Natural killer cell (primary cell): ENCODE measurements around the gene CCDC198. TPM values are rescaled to one million over a fixed set of nuclear protein-coding genes. Genes with fewer than 3 reads are reported as not detected.

Source experiments
- ATAC-seq, 3 donors: fragments of 150-1000 bp in 2 of 3; fragments of 200-7000 bp in 1 of 3; cut with Tn5 transposase; 1 replicate in 1 of 3; 2 replicates in 2 of 3; pipeline ENCODE4 v1.10.0; 2021; ENCODE audit warnings: mild to moderate bottlenecking in 2 of 3, moderate library complexity in 2 of 3
- DNase-seq, 2 donors: peaks; one replicate each; pipeline versions ENCODE4 v3.0.0 to v3.0.0-alpha.2; 2013 to 2021; ENCODE audit warnings: mixed read lengths in 1 of 2
- H3K27ac ChIP-seq: one replicate; pipeline ENCODE4 v1.5.1; 2013; ENCODE audit warnings: mild to moderate bottlenecking, low read length
- H3K27me3 ChIP-seq: one replicate; pipeline ENCODE4 v1.6.1; 2013; ENCODE audit warnings: low read length; ENCODE audit not compliant: control insufficient read depth, insufficient read depth
- H3K36me3 ChIP-seq: one replicate; pipeline ENCODE4 v1.6.1; 2013; ENCODE audit warnings: low read length; ENCODE audit not compliant: control insufficient read depth, insufficient read depth
- H3K4me1 ChIP-seq: one replicate; pipeline ENCODE4 v1.6.1; 2013; ENCODE audit warnings: low read length; ENCODE audit not compliant: control insufficient read depth, insufficient read depth
- H3K4me3 ChIP-seq: one replicate; pipeline ENCODE4 v1.5.1; 2013; ENCODE audit warnings: low read length
- H3K9me3 ChIP-seq: one replicate; pipeline ENCODE4 v1.6.1; 2013; ENCODE audit warnings: low read length; ENCODE audit not compliant: control insufficient read depth, insufficient read depth
- H3K27ac Mint-ChIP-seq, 2 donors: one replicate each; pipeline ENCODE4 v1.8.0; 2022; ENCODE audit warnings: mild to moderate bottlenecking in 2 of 2, mixed read lengths in 2 of 2, moderate library complexity in 1 of 2
- H3K27me3 Mint-ChIP-seq, 2 donors: one replicate each; pipeline ENCODE4 v1.8.0; 2022; ENCODE audit warnings: low read depth in 2 of 2, mixed read lengths in 2 of 2
- H3K36me3 Mint-ChIP-seq: one replicate; pipeline ENCODE4 v1.8.0; 2022; ENCODE audit warnings: mixed read lengths
- H3K4me1 Mint-ChIP-seq, 2 donors: one replicate each; pipeline ENCODE4 v1.8.0; 2022; ENCODE audit warnings: mixed read lengths in 2 of 2
- H3K4me3 Mint-ChIP-seq: one replicate; pipeline ENCODE4 v1.8.0; 2022; ENCODE audit warnings: mild to moderate bottlenecking, moderate library complexity, mixed read lengths
- H3K9me3 Mint-ChIP-seq, 2 donors: one replicate each; pipeline ENCODE4 v1.8.0; 2022; ENCODE audit warnings: mixed read lengths in 2 of 2
- CTCF ChIP-seq: fragments of 200-600 bp; IDR thresholded peaks from one replicate; pipeline ENCODE4 v1.8.0; 2022; ENCODE audit warnings: antibody characterized with exemption
- WGBS: methylation state at CpG from one replicate; pipeline ENCODE4 v1.1.7; 2013; ENCODE audit warnings: missing lambda C conversion rate; ENCODE audit not compliant: insufficient coverage; 5-methylcytosine and 5-hydroxymethylcytosine counted together
- intact Hi-C: fragments of 100-400 bp; cut with micrococcal nuclease; formaldehyde crosslinking; loops from one replicate; pipeline ENCODE4 v1.14.2; 2022
- total RNA-seq, 4 donors: library from RNA; stranded (reverse); fragments of 120-200 nt in 1 of 4; gene quantifications; one replicate each; pipeline versions ENCODE4 v1.2.3 to v1.2.4, GENCODE V29; 2013 to 2022

CCDC198 gene
- total RNA-seq, 3 donors from 2014 or later (not counting 1 experiment from before 2014, with no cell fraction given) = not detected

GRCh38 chr14:57526942-57527341 lies 33.3 kb upstream of the CCDC198 start:
- DNase-seq (no peak), ATAC-seq (no peak)
- no peak overlapping the region for H3K27ac Mint-ChIP-seq
- no peaks in the 10 kb centered on the region for H3K27me3 Mint-ChIP-seq
- no peak overlapping the region for H3K27ac ChIP-seq
- 53% methylated on average over 3 of the region's 3 CpGs for WGBS
- H3K4me3 Mint-ChIP-seq = no peak overlapping the region
- peaks cover 11% of the 10 kb centered on the region for H3K9me3 ChIP-seq
- no peaks in the 10 kb centered on the region for H3K4me1 ChIP-seq
- H3K4me3 ChIP-seq = no peak overlapping the region
- H3K9me3 Mint-ChIP-seq = peaks cover 13 to 22% of the 10 kb centered on the region in 2 donors
- intact Hi-C loops = no loop called here
- no peaks in the 10 kb centered on the region for H3K36me3 ChIP-seq
- H3K4me1 Mint-ChIP-seq = no peaks in the 10 kb centered on the region
- peaks cover 36% of the 10 kb centered on the region for H3K36me3 Mint-ChIP-seq
- no peaks in the 10 kb centered on the region for H3K27me3 ChIP-seq
- TF ChIP-seq CTCF = no peak

GRCh38 chr14:57519043-57519442 lies 25.4 kb upstream of the CCDC198 start:
- Histone ChIP-seq H3K27me3 (no peaks in the 10 kb centered on the region), H3K36me3 (no peaks in the 10 kb centered on the region), H3K4me1 (no peaks in the 10 kb centered on the region), H3K9me3 (no peaks in the 10 kb centered on the region), H3K27ac (no peak overlapping the region), H3K4me3 (no peak overlapping the region)
- Mint-ChIP-seq H3K9me3 (peaks cover 26 to 29% of the 10 kb centered on the region in 2 donors), H3K4me3 (no peak overlapping the region), H3K27ac (no peak overlapping the region), H3K27me3 (no peaks in the 10 kb centered on the region), H3K36me3 (peaks cover 27% of the 10 kb centered on the region), H3K4me1 (no peaks in the 10 kb centered on the region)
- intact Hi-C loops = no loop called here
- DNase-seq (no peak), ATAC-seq (no peak)
- no peak for TF ChIP-seq CTCF

GRCh38 chr14:57512220-57512619 lies 18.6 kb upstream of the CCDC198 start:
- Mint-ChIP-seq H3K9me3 (peaks cover 11 to 13% of the 10 kb centered on the region in 2 donors), H3K4me1 (no peaks in the 10 kb centered on the region), H3K27me3 (no peaks in the 10 kb centered on the region), H3K27ac (no peak overlapping the region), H3K4me3 (no peak overlapping the region), H3K36me3 (no peaks in the 10 kb centered on the region)
- DNase-seq = no peak
- Histone ChIP-seq H3K36me3 (no peaks in the 10 kb centered on the region), H3K4me3 (no peak overlapping the region), H3K27ac (no peak overlapping the region), H3K4me1 (no peaks in the 10 kb centered on the region), H3K27me3 (no peaks in the 10 kb centered on the region), H3K9me3 (no peaks in the 10 kb centered on the region)
- TF ChIP-seq CTCF = no peak
- 78% methylated on average over 2 of the region's 3 CpGs for WGBS
- ATAC-seq = no peak
- intact Hi-C loops = no loop called here

- ATAC-seq = no peak
- H3K27ac Mint-ChIP-seq = no peak overlapping the region
- H3K27ac ChIP-seq = no peak overlapping the region
- DNase-seq = no peak
- WGBS = 60% methylated on average over 2 of the region's 2 CpGs
- no peaks in the 10 kb centered on the region for H3K27me3 ChIP-seq
- no peak for TF ChIP-seq CTCF
- no peak overlapping the region for H3K4me3 Mint-ChIP-seq
- H3K36me3 Mint-ChIP-seq = no peaks in the 10 kb centered on the region
- H3K27me3 Mint-ChIP-seq = no peaks in the 10 kb centered on the region
- no peak overlapping the region for H3K4me3 ChIP-seq
- intact Hi-C loops = no loop called here
- no peaks in the 10 kb centered on the region for H3K36me3 ChIP-seq
- no peaks in the 10 kb centered on the region for H3K9me3 ChIP-seq
- H3K9me3 Mint-ChIP-seq = peaks cover 0 to 4% of the 10 kb centered on the region in 2 donors
- no peaks in the 10 kb centered on the region for H3K4me1 ChIP-seq
- no peaks in the 10 kb centered on the region for H3K4me1 Mint-ChIP-seq
Measured at GRCh38 chr14:57508756-57509155, 15.1 kb upstream of the CCDC198 start.
